ENCODE measurements around the gene EEF2K. TPM values are rescaled to one million over a fixed set of nuclear protein-coding genes. Genes with fewer than 3 reads are reported as not detected.

EEF2K gene
- total RNA-seq, 1 experiment from 2014 or later, result 17.5 TPM

DNA sequence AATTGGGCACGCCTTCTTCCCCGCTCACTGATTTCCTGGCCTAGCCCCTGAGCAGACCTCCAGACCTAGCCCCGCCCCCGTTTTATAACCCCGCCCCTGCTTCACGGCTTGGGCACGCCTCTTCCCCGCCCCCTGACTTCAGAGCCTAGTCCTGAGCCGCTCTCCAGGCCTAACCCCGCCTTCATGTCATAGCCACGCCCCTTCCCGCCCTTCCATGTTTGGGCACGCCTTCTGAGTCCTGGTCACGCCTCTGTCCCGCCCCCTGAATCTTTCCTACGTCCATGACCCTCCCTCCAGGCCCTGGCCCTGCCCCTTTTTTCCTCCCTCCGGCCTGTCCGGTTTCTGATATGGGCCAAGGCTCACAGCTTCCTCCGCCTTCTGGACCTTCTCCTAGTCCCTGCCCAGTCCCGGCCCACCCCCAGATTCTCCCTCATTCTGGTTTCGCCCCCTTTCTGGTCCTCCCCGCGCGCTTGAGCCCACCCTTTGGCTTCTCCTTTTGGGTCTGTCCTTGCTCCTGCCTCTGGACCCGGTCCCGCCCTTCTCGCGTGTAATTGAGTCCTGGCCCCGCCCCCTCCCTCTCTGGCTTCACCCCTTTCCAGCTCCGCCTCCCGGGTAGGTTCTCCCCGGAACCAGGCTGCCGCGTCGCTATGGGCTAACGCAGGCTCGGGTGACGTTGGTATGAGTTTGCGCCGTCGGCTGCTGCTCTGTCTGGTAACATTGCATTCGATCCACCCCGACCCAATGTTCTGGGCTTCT, 15.1 kb upstream of the EEF2K start:
- Mint-ChIP-seq H3K4me1 (ENCODE audit: low read depth, unreplicated experiment) (peaks cover 7% of the 10 kb centered on the region), H3K9me3 (ENCODE audit: unreplicated experiment) (no peaks in the 10 kb centered on the region), H3K4me3 (ENCODE audit: unreplicated experiment) (peak overlapping the region; percentile 97), H3K36me3 (ENCODE audit: insufficient read depth, unreplicated experiment) (peaks cover 15% of the 10 kb centered on the region), H3K27me3 (ENCODE audit: insufficient read depth, unreplicated experiment) (peaks cover 3% of the 10 kb centered on the region), H3K27ac (ENCODE audit: unreplicated experiment) (peak overlapping the region; percentile 98)
- CTCF ChIA-PET, result interaction anchor here (0.6 to 1.7 kb wide), 2 partner anchors 15 to 1324 kb away, joined by 3 to 9 read pairs; partner anchors contain the start of gene EEF2K
- Histone ChIP-seq H3K4me1 (peaks cover 8% of the 10 kb centered on the region; the same call in 1 of the 2 replicates), H3K9me3 (no peaks in the 10 kb centered on the region), H3K36me3 (ENCODE audit: control insufficient read depth, insufficient read depth, low read length) (no peaks in the 10 kb centered on the region), H3K4me3 (ENCODE audit: low read depth, low read length) (peak overlapping the region; percentile 45), H3K27me3 (replicated peaks; ENCODE audit: control insufficient read depth, insufficient read depth, low read length) (no peaks in the 10 kb centered on the region)
- DNase-seq, result peak; percentile 98 to 99
- POLR2A ChIA-PET, result interaction anchor here (0.6 to 1.0 kb wide), 3 partner anchors 15 to 891 kb away, joined by 3 to 6 read pairs (median 5); partner anchors contain the start of gene EEF2K
- no TSS peak for BruUV-seq (replicated peaks)
- intact Hi-C loops (cut with micrococcal nuclease; ENCODE audit: unreplicated experiment), result loop anchor here (1.0 to 2.0 kb wide), 2 partner anchors 16 to 106 kb away; partner anchors contain the start of genes EEF2K and POLR3E
- TF ChIP-seq, protein P1, sequence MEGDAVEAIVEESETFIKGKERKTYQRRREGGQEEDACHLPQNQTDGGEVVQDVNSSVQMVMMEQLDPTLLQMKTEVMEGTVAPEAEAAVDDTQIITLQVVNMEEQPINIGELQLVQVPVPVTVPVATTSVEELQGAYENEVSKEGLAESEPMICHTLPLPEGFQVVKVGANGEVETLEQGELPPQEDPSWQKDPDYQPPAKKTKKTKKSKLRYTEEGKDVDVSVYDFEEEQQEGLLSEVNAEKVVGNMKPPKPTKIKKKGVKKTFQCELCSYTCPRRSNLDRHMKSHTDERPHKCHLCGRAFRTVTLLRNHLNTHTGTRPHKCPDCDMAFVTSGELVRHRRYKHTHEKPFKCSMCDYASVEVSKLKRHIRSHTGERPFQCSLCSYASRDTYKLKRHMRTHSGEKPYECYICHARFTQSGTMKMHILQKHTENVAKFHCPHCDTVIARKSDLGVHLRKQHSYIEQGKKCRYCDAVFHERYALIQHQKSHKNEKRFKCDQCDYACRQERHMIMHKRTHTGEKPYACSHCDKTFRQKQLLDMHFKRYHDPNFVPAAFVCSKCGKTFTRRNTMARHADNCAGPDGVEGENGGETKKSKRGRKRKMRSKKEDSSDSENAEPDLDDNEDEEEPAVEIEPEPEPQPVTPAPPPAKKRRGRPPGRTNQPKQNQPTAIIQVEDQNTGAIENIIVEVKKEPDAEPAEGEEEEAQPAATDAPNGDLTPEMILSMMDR (IDR thresholded peaks at IDR 0.05; ENCODE audit: insufficient read depth in 1 of 2, low read depth in 1 of 2, low read length in 1 of 2, severe bottlenecking in 1 of 2, unreplicated experiment in 1 of 2), result no peak

DNA sequence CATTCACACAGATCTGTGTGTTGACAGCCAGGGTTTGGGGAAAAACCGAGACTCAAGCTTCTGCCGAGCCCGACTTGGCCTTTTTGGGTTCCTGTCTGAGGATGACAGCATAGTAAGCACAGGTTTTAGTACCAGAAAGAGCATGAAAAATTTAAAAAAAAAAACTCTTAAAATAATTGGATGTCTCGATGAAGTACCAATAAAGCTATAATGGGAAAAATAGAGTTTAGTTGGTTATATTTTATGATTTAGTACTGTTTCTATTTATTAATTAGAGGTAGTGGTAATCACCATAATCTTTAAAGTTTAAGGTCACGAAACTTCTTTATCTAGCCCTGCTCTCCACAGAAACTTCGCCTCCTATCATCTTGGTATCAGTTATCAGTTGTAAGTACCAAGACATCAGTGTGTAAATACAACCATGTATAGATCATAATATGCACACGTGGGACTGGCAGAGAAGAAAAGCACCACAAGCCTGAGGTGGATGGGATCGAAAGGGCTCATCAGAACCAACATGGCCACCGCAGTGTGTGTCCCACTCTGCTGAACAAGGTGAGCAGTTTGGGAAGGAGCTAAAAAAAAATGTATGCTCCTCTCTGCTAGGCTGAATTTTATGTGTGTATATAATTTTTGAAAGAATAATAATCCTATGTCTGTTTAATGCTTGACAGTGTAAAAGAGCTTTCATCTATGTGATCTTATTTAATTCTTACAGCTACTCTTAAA, 14.4 kb upstream of the EEF2K start:
- Mint-ChIP-seq H3K36me3 (ENCODE audit: insufficient read depth, unreplicated experiment) (peaks cover 19% of the 10 kb centered on the region), H3K4me1 (ENCODE audit: low read depth, unreplicated experiment) (peaks cover 7% of the 10 kb centered on the region), H3K9me3 (ENCODE audit: unreplicated experiment) (no peaks in the 10 kb centered on the region), H3K4me3 (ENCODE audit: unreplicated experiment) (peak overlapping the region; percentile 97), H3K27ac (ENCODE audit: unreplicated experiment) (peak overlapping the region; percentile 98), H3K27me3 (ENCODE audit: insufficient read depth, unreplicated experiment) (peaks cover 3% of the 10 kb centered on the region)
- intact Hi-C loops (cut with micrococcal nuclease; ENCODE audit: unreplicated experiment), result loop anchor here (2.0 kb wide), 1 partner anchor 15 kb away; the partner anchor contains the start of gene EEF2K
- POLR2A ChIA-PET, result interaction anchor here (0.5 to 1.0 kb wide), 3 partner anchors 14 to 891 kb away, joined by 5 to 6 read pairs (median 6); partner anchors contain the start of gene EEF2K
- Histone ChIP-seq H3K9me3 (no peaks in the 10 kb centered on the region), H3K27me3 (replicated peaks; ENCODE audit: control insufficient read depth, insufficient read depth, low read length) (no peaks in the 10 kb centered on the region), H3K4me1 (peaks cover 8% of the 10 kb centered on the region; the same call in 1 of the 2 replicates), H3K4me3 (ENCODE audit: low read depth, low read length) (peak overlapping the region; percentile 45), H3K36me3 (ENCODE audit: control insufficient read depth, insufficient read depth, low read length) (no peaks in the 10 kb centered on the region)
- CTCF ChIA-PET, result interaction anchor here (0.6 to 1.7 kb wide), 3 partner anchors 14 to 1323 kb away, joined by 3 to 9 read pairs (median 4); partner anchors contain the start of gene EEF2K
- TF ChIP-seq, protein P1 (IDR thresholded peaks at IDR 0.05; ENCODE audit: insufficient read depth in 1 of 2, low read depth in 1 of 2, low read length in 1 of 2, severe bottlenecking in 1 of 2, unreplicated experiment in 1 of 2), result no peak
- peak in 1 of 2 experiments; percentile 47 for DNase-seq
- BruUV-seq (replicated peaks), result TSS peak; percentile 85

Data from Caco-2 (cell line).